Measurements from ENCODE around the gene CPTP.

CPTP gene

DNA sequence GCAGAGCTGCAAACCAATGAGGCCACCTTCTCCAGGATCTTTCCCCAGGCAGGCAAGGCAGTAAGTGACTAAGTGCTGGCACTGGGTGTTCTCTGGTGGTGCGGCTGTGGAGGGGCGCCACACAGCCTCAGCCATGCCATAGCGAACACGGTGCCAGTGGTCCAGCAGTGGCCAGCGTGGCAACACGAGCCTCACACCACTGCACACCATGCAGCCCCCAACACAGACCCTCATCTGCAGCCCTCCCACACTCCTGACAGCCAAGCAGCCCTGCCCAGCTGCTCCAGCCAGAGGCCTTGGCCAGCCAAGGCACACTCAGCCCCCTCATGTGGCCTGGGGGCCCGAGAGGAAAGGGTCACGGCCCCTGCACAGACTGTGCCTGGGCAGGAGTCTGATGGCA lies 3.1 kb upstream of the CPTP start:
- peaks cover 15% of the 10 kb centered on the region for H3F3A ChIP-seq (ENCODE audit: insufficient read depth)
- no peaks in the 10 kb centered on the region for H3K9me2 ChIP-seq (replicated peaks; ENCODE audit: insufficient read depth, low read length)
- H4K20me1 ChIP-seq (ENCODE audit: low read depth, low read length), result no peaks in the 10 kb centered on the region; the same call in 1 of the 2 replicates
- no peaks in the 10 kb centered on the region for H3K27me3 ChIP-seq (ENCODE audit: low read length)
- no peak overlapping the region for H3K27ac ChIP-seq (ENCODE audit: low read depth, low read length)
- H3K9me3 ChIP-seq (ENCODE audit: insufficient read depth, low read length), result no peaks in the 10 kb centered on the region
- H2AFZ ChIP-seq (ENCODE audit: low read depth, low read length, severe bottlenecking), result no peak overlapping the region
- peaks cover 55% of the 10 kb centered on the region for H3K79me2 ChIP-seq (ENCODE audit: insufficient read depth, low read length)
- H3K4me3 ChIP-seq (ENCODE audit: insufficient read depth, low read length, poor library complexity, severe bottlenecking), result no peak overlapping the region
- TF ChIP-seq EZH2phosphoT487 (conservative IDR thresholded peaks at IDR 0.05; ENCODE audit: low read length), result no peak
- TF ChIP-seq, protein P1, sequence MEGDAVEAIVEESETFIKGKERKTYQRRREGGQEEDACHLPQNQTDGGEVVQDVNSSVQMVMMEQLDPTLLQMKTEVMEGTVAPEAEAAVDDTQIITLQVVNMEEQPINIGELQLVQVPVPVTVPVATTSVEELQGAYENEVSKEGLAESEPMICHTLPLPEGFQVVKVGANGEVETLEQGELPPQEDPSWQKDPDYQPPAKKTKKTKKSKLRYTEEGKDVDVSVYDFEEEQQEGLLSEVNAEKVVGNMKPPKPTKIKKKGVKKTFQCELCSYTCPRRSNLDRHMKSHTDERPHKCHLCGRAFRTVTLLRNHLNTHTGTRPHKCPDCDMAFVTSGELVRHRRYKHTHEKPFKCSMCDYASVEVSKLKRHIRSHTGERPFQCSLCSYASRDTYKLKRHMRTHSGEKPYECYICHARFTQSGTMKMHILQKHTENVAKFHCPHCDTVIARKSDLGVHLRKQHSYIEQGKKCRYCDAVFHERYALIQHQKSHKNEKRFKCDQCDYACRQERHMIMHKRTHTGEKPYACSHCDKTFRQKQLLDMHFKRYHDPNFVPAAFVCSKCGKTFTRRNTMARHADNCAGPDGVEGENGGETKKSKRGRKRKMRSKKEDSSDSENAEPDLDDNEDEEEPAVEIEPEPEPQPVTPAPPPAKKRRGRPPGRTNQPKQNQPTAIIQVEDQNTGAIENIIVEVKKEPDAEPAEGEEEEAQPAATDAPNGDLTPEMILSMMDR (IDR thresholded peaks at IDR 0.05; ENCODE audit: insufficient read depth, low read length, poor library complexity, severe bottlenecking), result no peak
- no peak overlapping the region for H3K4me2 ChIP-seq (ENCODE audit: low read depth, low read length, poor library complexity, severe bottlenecking)
- H3K36me3 ChIP-seq (ENCODE audit: low read length), result no peaks in the 10 kb centered on the region
- H3K9ac ChIP-seq (ENCODE audit: low read length), result no peak overlapping the region

GRCh38 chr1:1322418-1322817 lies 2.2 kb upstream of the CPTP start:
- no peaks in the 10 kb centered on the region for H3K9me2 ChIP-seq (replicated peaks; ENCODE audit: insufficient read depth, low read length)
- peaks cover 54% of the 10 kb centered on the region for H3K79me2 ChIP-seq (ENCODE audit: insufficient read depth, low read length)
- no peak overlapping the region for H3K4me3 ChIP-seq (ENCODE audit: insufficient read depth, low read length, poor library complexity, severe bottlenecking)
- TF ChIP-seq EZH2phosphoT487 (conservative IDR thresholded peaks at IDR 0.05; ENCODE audit: low read length), result no peak
- TF ChIP-seq, protein P1 (IDR thresholded peaks at IDR 0.05; ENCODE audit: insufficient read depth, low read length, poor library complexity, severe bottlenecking), result no peak
- no peak overlapping the region for H3K4me2 ChIP-seq (ENCODE audit: low read depth, low read length, poor library complexity, severe bottlenecking)
- no peaks in the 10 kb centered on the region for H3K9me3 ChIP-seq (ENCODE audit: insufficient read depth, low read length)
- H3F3A ChIP-seq (ENCODE audit: insufficient read depth), result peaks cover 11% of the 10 kb centered on the region
- H2AFZ ChIP-seq (ENCODE audit: low read depth, low read length, severe bottlenecking), result no peak overlapping the region
- H3K9ac ChIP-seq (ENCODE audit: low read length), result no peak overlapping the region
- no peaks in the 10 kb centered on the region for H3K36me3 ChIP-seq (ENCODE audit: low read length)
- no peaks in the 10 kb centered on the region for H3K27me3 ChIP-seq (ENCODE audit: low read length)
- H3K27ac ChIP-seq (ENCODE audit: low read depth, low read length), result no peak overlapping the region
- no peaks in the 10 kb centered on the region; the same call in 1 of the 2 replicates for H4K20me1 ChIP-seq (ENCODE audit: low read depth, low read length)

DNA sequence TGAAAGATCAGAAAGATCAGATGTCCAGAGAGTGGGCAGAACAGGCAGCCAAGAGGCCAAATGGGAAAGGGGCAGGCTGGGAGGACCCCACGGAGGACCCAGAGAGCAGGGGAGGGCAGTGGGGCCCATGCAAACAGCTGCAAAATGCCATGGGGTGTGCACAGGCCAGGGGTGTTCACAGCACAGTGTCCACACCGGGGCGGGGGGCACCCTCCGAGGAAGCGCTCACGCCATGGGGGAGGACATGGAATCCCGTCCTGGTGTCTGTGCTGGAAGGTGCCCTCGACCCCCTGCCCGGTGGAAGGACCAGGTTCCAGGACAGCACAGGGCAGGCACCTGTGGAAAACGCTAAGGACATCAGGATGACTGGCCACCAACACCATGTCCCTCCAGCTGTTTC lies 1.6 kb upstream of the CPTP start:
- TF ChIP-seq, protein P1 (IDR thresholded peaks at IDR 0.05; ENCODE audit: insufficient read depth, low read length, poor library complexity, severe bottlenecking), result no peak
- no peak for TF ChIP-seq EZH2phosphoT487 (conservative IDR thresholded peaks at IDR 0.05; ENCODE audit: low read length)
- Histone ChIP-seq H3F3A (ENCODE audit: insufficient read depth) (peaks cover 7% of the 10 kb centered on the region), H3K36me3 (ENCODE audit: low read length) (no peaks in the 10 kb centered on the region), H2AFZ (ENCODE audit: low read depth, low read length, severe bottlenecking) (no peak overlapping the region), H3K9ac (ENCODE audit: low read length) (no peak overlapping the region; the same call in 1 of the 2 replicates), H3K27ac (ENCODE audit: low read depth, low read length) (no peak overlapping the region), H3K9me2 (replicated peaks; ENCODE audit: insufficient read depth, low read length) (no peaks in the 10 kb centered on the region), H3K9me3 (ENCODE audit: insufficient read depth, low read length) (no peaks in the 10 kb centered on the region), H3K4me3 (ENCODE audit: insufficient read depth, low read length, poor library complexity, severe bottlenecking) (no peak overlapping the region), H3K79me2 (ENCODE audit: insufficient read depth, low read length) (peaks cover 52% of the 10 kb centered on the region), H3K27me3 (ENCODE audit: low read length) (no peaks in the 10 kb centered on the region), H4K20me1 (ENCODE audit: low read depth, low read length) (no peaks in the 10 kb centered on the region; the same call in 1 of the 2 replicates), H3K4me2 (ENCODE audit: low read depth, low read length, poor library complexity, severe bottlenecking) (peak overlapping the region; percentile 53)
